LNCaP clone FGC (cell line): ENCODE measurements around the gene ADAMTS6.

Source experiments
- DNase-seq: peaks from one replicate; pipeline ENCODE4 v3.0.0-alpha.2; 2011; ENCODE audit warnings: low read depth
- H3K4me3 ChIP-seq: 2 replicates; pipeline ENCODE4 v1.5.1; 2011; ENCODE audit warnings: mild to moderate bottlenecking, low read depth, low read length, control low read depth
- TF ChIP-seq, protein P1 (sequence below): IDR thresholded peaks from 2 replicates; pipeline ENCODE4 v1.5.1; 2012; ENCODE audit warnings: mild to moderate bottlenecking; ENCODE audit not compliant: control insufficient read depth, insufficient read depth; ENCODE audit errors: extremely low read depth

ADAMTS6 gene

DNA sequence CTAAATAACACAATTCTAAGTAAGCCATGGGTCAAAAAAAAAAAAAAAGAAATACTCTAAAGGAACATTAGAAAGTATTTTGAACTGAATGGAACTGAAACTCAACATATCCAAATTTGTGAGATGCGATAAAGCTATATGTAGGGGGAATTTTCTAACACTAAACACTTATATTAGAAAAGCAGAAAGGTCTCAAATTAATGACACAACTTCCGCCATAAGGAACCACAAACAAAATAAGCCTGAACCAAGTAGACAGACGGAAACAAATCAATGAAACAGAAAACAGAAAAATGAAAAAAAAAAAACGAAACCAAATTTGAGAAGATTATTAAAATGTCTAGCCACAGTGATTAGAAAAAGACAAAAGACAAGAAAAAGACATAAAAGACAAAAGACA, 39.9 kb downstream of the ADAMTS6 start:
- DNase-seq, result no peak
- H3K4me3 ChIP-seq, result no peak overlapping the region
- TF ChIP-seq, protein P1, sequence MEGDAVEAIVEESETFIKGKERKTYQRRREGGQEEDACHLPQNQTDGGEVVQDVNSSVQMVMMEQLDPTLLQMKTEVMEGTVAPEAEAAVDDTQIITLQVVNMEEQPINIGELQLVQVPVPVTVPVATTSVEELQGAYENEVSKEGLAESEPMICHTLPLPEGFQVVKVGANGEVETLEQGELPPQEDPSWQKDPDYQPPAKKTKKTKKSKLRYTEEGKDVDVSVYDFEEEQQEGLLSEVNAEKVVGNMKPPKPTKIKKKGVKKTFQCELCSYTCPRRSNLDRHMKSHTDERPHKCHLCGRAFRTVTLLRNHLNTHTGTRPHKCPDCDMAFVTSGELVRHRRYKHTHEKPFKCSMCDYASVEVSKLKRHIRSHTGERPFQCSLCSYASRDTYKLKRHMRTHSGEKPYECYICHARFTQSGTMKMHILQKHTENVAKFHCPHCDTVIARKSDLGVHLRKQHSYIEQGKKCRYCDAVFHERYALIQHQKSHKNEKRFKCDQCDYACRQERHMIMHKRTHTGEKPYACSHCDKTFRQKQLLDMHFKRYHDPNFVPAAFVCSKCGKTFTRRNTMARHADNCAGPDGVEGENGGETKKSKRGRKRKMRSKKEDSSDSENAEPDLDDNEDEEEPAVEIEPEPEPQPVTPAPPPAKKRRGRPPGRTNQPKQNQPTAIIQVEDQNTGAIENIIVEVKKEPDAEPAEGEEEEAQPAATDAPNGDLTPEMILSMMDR, result no peak

DNA sequence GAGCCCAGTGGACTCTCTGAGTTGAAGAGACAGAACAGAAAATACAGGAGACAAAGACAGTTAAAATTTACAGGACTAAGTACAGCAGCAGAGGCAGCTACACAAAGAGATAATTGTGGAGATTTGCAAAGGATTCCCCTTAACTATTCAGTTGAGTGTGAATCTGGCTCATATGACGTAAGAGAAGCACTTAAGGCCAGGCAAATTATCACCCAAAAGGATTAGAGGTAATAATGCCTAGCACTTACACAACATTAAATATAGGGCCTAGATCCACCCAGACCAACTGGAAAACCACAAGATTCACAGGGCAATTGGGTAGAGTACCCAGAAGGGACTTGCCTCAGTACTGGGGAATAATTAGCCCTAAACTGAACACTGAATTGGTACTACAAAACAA, 41.3 kb downstream of the ADAMTS6 start:
- TF ChIP-seq, protein P1, result no peak
- DNase-seq, result no peak
- no peak overlapping the region for H3K4me3 ChIP-seq

DNA sequence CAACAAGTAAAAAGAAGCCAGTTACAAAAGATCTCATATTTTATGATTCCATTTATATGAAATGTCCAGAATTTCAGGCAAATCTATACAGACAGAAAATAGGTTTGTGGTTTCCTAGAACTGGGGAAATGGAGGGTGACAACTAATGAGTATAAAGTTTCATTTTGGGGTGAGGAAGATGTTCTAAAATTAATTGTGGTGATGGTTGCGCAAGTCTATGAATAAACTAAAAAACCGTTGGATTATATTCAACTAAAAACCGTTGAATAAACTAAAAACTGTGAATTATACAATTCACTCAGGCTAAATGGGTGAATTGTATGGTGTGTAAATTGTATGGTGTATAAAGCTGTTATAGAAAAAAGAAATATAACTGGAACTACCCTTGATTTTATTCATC, 47.6 kb downstream of the ADAMTS6 start:
- TF ChIP-seq, protein P1, result no peak
- no peak overlapping the region for H3K4me3 ChIP-seq
- DNase-seq, result no peak

DNA sequence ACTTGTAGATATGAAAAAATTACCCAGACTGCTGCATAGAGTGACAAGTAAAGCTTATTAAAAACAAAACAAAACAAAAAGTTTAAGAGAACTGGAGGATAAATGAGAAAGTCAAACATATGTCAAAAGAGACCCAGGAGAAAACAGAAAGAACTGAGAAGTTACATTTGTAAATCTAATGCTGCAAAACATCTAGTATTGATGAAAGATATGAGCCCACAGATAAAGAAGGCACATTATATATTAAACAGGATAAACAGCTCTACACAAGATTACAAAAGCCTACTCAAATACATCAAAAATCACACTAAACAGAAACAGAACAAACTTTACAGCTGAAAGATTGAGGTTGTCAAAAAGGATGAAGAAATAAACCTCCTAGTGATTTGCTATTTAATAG, 55.1 kb downstream of the ADAMTS6 start:
- TF ChIP-seq, protein P1, result no peak
- H3K4me3 ChIP-seq, result no peak overlapping the region
- no peak for DNase-seq

DNA sequence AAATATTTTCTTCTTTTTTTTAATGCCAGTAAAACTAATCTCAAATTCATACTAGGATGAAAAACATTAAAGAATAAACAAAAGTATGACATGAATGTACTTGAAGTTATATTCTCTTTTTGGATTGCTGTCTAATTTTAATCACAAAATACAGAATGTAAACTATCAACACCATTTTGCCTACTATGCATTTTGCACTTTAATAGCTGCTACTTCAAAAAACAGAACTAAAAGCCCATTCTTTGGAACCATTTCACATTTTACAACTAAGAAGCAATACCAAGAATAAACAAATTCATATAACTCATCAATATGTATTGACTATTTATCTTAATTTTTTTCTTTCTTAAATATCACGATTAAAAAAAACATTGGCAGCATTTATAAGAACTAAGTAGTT, 58.1 kb downstream of the ADAMTS6 start:
- H3K4me3 ChIP-seq, result no peak overlapping the region
- DNase-seq, result no peak
- TF ChIP-seq, protein P1, result no peak

DNA sequence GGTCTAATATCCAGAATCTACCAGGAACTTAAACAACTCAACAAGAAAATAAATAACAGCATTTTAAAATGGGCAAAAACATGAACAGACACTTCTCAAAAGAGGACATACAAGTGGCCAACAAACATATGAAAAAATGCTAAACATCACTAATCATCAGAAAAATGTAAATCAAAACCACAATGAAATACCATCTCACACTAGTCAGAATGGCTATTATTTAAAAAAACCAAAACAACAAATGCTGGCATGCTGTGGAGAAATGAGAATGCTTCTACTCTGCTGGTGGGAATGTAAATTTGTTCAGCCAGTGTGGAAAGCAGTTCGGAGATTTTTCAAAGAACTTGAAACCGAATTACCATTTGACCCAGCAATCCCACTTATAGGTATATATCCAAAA, 63.1 kb downstream of the ADAMTS6 start:
- TF ChIP-seq, protein P1, result no peak
- DNase-seq, result no peak
- H3K4me3 ChIP-seq, result no peak overlapping the region

DNA sequence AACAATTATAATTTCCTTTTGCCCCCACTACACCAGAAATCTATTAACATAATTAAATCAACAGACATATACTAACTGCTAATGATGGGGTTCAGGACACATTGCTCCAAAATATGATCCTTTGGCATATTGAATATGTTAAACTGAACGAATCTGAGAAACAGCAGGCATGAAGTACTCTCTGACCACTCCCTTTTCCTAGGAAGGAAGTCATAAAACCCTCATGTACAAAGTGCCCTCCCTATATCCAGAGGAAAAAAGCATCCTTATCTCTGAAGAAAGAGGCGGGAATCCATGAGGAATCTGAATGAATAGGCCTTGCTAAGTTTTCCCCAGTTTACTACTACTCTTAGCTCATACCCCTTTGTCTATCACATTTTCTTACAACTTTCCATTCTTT, 67.9 kb downstream of the ADAMTS6 start:
- H3K4me3 ChIP-seq, result no peak overlapping the region
- TF ChIP-seq, protein P1, result no peak
- no peak for DNase-seq
